Astrocyte (in vitro differentiated cells and primary cell): ENCODE data around the gene OBP2B. TPM values are rescaled to one million over a fixed set of nuclear protein-coding genes. Genes with fewer than 3 reads are reported as not detected.

Experiments
- DNase-seq: peaks from one replicate; pipeline ENCODE4 v3.0.0-alpha.2; 2010; ENCODE audit warnings: low read depth
- FAIRE-seq: peaks from 2 replicates; lab custom pipeline; 2011; peaks lifted over from hg19 to GRCh38; lab: Jason Lieb, UNC
- H2AFZ ChIP-seq: 2 replicates; pipeline ENCODE4 v1.6.0; 2012; ENCODE audit warnings: low read depth, low read length, inconsistent platforms
- H3K27ac ChIP-seq: 2 replicates; pipeline ENCODE4 v1.5.1; 2011; ENCODE audit warnings: low read depth, low read length, inconsistent platforms
- H3K27me3 ChIP-seq: 2 replicates; pipeline ENCODE4 v1.6.0; 2011; ENCODE audit warnings: low read length, inconsistent platforms; ENCODE audit not compliant: insufficient read depth
- H3K36me3 ChIP-seq: 2 replicates; pipeline ENCODE4 v1.5.1; 2011; ENCODE audit warnings: low read length, inconsistent platforms; ENCODE audit not compliant: insufficient read depth
- H3K4me1 ChIP-seq: 2 replicates; pipeline ENCODE4 v1.5.1; 2011; ENCODE audit warnings: low read length, inconsistent platforms; ENCODE audit not compliant: insufficient read depth
- H3K4me2 ChIP-seq: 2 replicates; pipeline ENCODE4 v1.6.0; 2012; ENCODE audit warnings: low read length, inconsistent platforms
- H3K4me3 ChIP-seq: 2 replicates; pipeline ENCODE4 v1.5.1; 2011; ENCODE audit warnings: low read depth, mild to moderate bottlenecking, low read length, inconsistent platforms; ENCODE audit not compliant: insufficient read depth
- H3K79me2 ChIP-seq: 2 replicates; pipeline ENCODE4 v1.6.0; 2012; ENCODE audit warnings: mild to moderate bottlenecking, low read length, inconsistent platforms; ENCODE audit not compliant: insufficient read depth
- H3K9ac ChIP-seq: 2 replicates; pipeline ENCODE4 v1.6.0; 2012; ENCODE audit warnings: mild to moderate bottlenecking, low read length, inconsistent platforms
- H3K9me3 ChIP-seq: 2 replicates; pipeline ENCODE4 v1.5.1; 2012; ENCODE audit warnings: low read depth, mild to moderate bottlenecking, low read length, inconsistent platforms; ENCODE audit not compliant: insufficient read depth
- H4K20me1 ChIP-seq: 2 replicates; pipeline ENCODE4 v1.6.0; 2012; ENCODE audit warnings: low read length, inconsistent platforms; ENCODE audit not compliant: insufficient read depth
- H3K27ac Mint-ChIP-seq: one replicate; pipeline ENCODE4 v1.8.0; 2021; ENCODE audit warnings: mild to moderate bottlenecking, mixed read lengths; ENCODE audit not compliant: unreplicated experiment
- H3K27me3 Mint-ChIP-seq: one replicate; pipeline ENCODE4 v1.8.0; 2021; ENCODE audit warnings: low read depth, mixed read lengths; ENCODE audit not compliant: unreplicated experiment
- H3K36me3 Mint-ChIP-seq: one replicate; pipeline ENCODE4 v1.8.0; 2021; ENCODE audit warnings: low read depth, mixed read lengths; ENCODE audit not compliant: unreplicated experiment
- H3K4me1 Mint-ChIP-seq: one replicate; pipeline ENCODE4 v1.8.0; 2021; ENCODE audit warnings: low read depth, mixed read lengths; ENCODE audit not compliant: unreplicated experiment
- H3K4me3 Mint-ChIP-seq: one replicate; pipeline ENCODE4 v1.8.0; 2021; ENCODE audit warnings: mild to moderate bottlenecking, moderate library complexity, mixed read lengths; ENCODE audit not compliant: unreplicated experiment
- H3K9me3 Mint-ChIP-seq: one replicate; pipeline ENCODE4 v1.8.0; 2021; ENCODE audit warnings: mild to moderate bottlenecking, mixed read lengths; ENCODE audit not compliant: unreplicated experiment
- CTCF ChIP-seq: IDR thresholded peaks from 2 replicates; pipeline ENCODE4 v1.5.1; 2011; ENCODE audit warnings: low read depth, mild to moderate bottlenecking, inconsistent platforms, low read length, moderate library complexity; ENCODE audit not compliant: insufficient read depth
- EZH2 ChIP-seq: IDR thresholded peaks from 2 replicates; pipeline ENCODE4 v1.6.1; 2012; ENCODE audit warnings: mild to moderate bottlenecking, low read length, inconsistent platforms; ENCODE audit not compliant: insufficient read depth
- total RNA-seq: library from RNA; stranded (reverse); gene quantifications from 2 replicates; pipeline ENCODE4 v1.2.1, GENCODE V29; 2021

The OBP2B gene
- total RNA-seq, 1 donor from 2014 or later, result not detected

DNA sequence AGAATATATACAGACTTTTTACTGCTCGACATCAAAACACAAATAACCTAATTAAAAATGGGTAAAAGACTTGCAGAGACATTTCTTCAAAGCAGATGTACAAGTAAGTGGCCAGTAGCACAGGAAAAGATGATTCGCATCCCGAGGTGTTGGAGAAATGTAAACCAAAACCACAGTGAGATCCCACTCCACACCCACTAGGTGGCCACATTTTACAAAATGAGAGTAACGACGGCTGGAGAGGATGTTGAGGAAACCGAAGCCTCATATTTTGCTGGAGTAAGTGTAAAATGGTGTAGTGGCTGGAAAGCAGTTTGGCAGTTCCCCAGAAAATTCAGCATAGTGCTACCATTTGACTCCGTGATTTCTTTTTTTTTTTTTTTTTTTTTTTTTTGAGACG lies 24.1 kb downstream of the OBP2B start:
- no peak overlapping the region for H3K4me3 Mint-ChIP-seq
- H3K36me3 ChIP-seq, result no peaks in the 10 kb centered on the region
- H3K4me3 ChIP-seq, result no peak overlapping the region
- no peaks in the 10 kb centered on the region for H3K36me3 Mint-ChIP-seq
- H3K9ac ChIP-seq, result no peak overlapping the region
- DNase-seq (peak; percentile 63), FAIRE-seq (peak; percentile 13)
- no peaks in the 10 kb centered on the region for H3K9me3 ChIP-seq
- H3K27ac ChIP-seq, result no peak overlapping the region
- H3K4me1 Mint-ChIP-seq, result peaks cover 5% of the 10 kb centered on the region
- peaks cover 44% of the 10 kb centered on the region for H3K27me3 Mint-ChIP-seq
- no peak overlapping the region for H2AFZ ChIP-seq
- H3K79me2 ChIP-seq, result no peaks in the 10 kb centered on the region
- TF ChIP-seq EZH2 (no peak), CTCF (peak; percentile 65)
- H3K4me2 ChIP-seq, result peak overlapping the region; percentile 15
- H3K27ac Mint-ChIP-seq, result no peak overlapping the region
- peaks cover 40% of the 10 kb centered on the region for H3K27me3 ChIP-seq
- no peaks in the 10 kb centered on the region for H3K4me1 ChIP-seq
- peaks cover 3% of the 10 kb centered on the region for H3K9me3 Mint-ChIP-seq
- H4K20me1 ChIP-seq, result no peaks in the 10 kb centered on the region

DNA sequence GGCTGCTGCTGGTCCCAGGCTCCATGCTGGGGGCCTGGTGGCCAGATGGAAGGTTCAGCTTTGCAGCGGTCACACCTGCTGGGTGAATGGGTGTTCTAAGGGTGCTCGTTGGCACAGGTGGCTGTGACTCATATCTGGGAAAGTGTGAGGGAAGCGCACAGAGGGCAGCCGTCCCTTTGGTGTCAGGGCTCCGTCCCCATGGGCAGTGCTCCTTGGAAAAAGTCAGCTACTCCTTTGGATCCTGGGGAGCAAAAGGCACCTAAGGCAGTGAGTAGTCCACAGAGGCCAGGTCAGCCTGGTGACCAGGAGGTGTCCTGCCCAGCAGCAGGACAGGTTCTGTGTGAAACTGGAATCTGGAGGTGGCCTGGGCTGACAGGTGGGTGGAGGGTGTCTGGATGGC lies 26.9 kb downstream of the OBP2B start:
- Histone ChIP-seq H2AFZ (no peak overlapping the region), H4K20me1 (no peaks in the 10 kb centered on the region), H3K4me3 (no peak overlapping the region), H3K9ac (no peak overlapping the region), H3K27ac (no peak overlapping the region), H3K4me2 (no peak overlapping the region), H3K9me3 (no peaks in the 10 kb centered on the region), H3K27me3 (peaks cover 21% of the 10 kb centered on the region), H3K79me2 (no peaks in the 10 kb centered on the region), H3K4me1 (no peaks in the 10 kb centered on the region), H3K36me3 (no peaks in the 10 kb centered on the region)
- no peak overlapping the region for H3K4me3 Mint-ChIP-seq
- no peak for TF ChIP-seq EZH2
- no peak for TF ChIP-seq CTCF
- DNase-seq (no peak), FAIRE-seq (no peak)
- H3K27ac Mint-ChIP-seq, result no peak overlapping the region
- no peaks in the 10 kb centered on the region for H3K36me3 Mint-ChIP-seq
- no peaks in the 10 kb centered on the region for H3K9me3 Mint-ChIP-seq
- H3K27me3 Mint-ChIP-seq, result peaks cover 42% of the 10 kb centered on the region
- H3K4me1 Mint-ChIP-seq, result peaks cover 5% of the 10 kb centered on the region

DNA sequence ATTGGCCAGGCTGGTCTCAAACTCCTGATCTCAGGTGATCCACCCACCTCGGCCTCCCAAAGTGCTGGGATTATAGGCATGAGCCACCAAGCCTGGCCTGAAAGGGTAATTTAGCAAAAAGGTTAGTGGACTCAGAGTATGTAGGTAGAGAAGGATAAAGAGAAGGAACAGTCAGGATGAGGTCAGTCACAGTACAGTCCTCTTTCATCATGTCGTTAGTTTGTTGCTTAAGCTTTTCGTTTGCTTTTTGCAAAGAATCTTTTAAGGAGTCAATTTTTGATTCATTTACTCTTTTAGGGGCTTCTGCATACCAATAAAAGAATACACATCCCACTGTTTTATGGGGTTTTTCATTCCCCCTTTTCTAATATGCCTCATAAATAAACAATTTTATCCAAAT lies 27.5 kb downstream of the OBP2B start:
- DNase-seq (no peak), FAIRE-seq (no peak)
- Histone ChIP-seq H3K4me2 (no peak overlapping the region), H3K36me3 (no peaks in the 10 kb centered on the region), H3K27ac (no peak overlapping the region), H3K4me1 (no peaks in the 10 kb centered on the region), H4K20me1 (no peaks in the 10 kb centered on the region), H3K4me3 (no peak overlapping the region), H3K9ac (no peak overlapping the region), H3K79me2 (no peaks in the 10 kb centered on the region), H3K27me3 (peaks cover 17% of the 10 kb centered on the region), H3K9me3 (no peaks in the 10 kb centered on the region), H2AFZ (no peak overlapping the region)
- no peak overlapping the region for H3K27ac Mint-ChIP-seq
- no peak overlapping the region for H3K4me3 Mint-ChIP-seq
- H3K9me3 Mint-ChIP-seq, result no peaks in the 10 kb centered on the region
- H3K27me3 Mint-ChIP-seq, result peaks cover 43% of the 10 kb centered on the region
- no peak for TF ChIP-seq EZH2
- TF ChIP-seq CTCF, result no peak
- H3K4me1 Mint-ChIP-seq, result peaks cover 5% of the 10 kb centered on the region
- no peaks in the 10 kb centered on the region for H3K36me3 Mint-ChIP-seq
